ENCODE results near the gene LITAFD. TPM values are rescaled to one million over a fixed set of nuclear protein-coding genes. Genes with fewer than 3 reads are reported as not detected.

Gene LITAFD
- total RNA-seq, 4 donors from 2014 or later = not detected

DNA sequence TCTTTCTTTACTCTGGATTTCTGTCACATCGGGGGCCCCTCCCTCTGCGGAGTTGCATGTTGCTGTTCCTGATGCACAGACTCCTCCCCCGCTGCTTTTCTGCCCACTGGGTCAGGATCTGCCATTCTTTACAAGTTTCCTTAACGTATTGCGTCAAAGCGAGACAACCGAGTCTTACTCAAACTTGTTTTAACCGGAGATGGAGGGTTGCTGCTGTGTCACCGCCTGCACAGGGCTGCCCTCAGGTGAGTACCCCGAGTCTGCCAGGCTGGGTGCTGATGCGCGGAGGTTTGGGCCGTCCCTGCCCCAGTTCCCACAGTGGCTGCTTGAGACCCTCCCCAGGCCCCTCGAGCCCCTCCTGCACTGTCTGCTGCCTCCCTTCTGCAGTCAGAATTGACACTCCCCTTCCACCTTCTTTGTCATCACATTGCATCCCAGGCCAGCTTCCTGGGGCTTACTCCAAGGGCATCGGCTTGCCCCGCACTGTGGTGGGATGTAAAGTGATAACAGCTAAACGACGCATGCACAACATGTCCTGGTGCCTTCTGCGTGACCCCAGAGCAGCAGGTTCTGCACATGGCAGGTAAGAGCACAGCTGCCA lies 32.6 kb upstream of the LITAFD start:
- no peaks in the 10 kb centered on the region for H3K9me3 ChIP-seq
- peaks cover 0 to 7% of the 10 kb centered on the region in 2 donors for H3K4me1 ChIP-seq
- DNase-seq = no peak
- peak overlapping the region in 1 of 3 donors; percentile 36 for H3K27ac ChIP-seq
- no peaks in the 10 kb centered on the region for H3K27me3 ChIP-seq
- 82 to 94% methylated on average over 15 to 19 of the region's 19 CpGs for WGBS, 2 donors
- peaks cover 14 to 20% of the 10 kb centered on the region in 2 donors for H3K36me3 ChIP-seq
- no peak for TF ChIP-seq CTCF (IDR thresholded peaks at IDR 0.05)
- TF ChIP-seq POLR2A (IDR thresholded peaks at IDR 0.05) = no peak
- H3K4me3 ChIP-seq (replicated peaks in 1 of 3) = no peak overlapping the region
- intact Hi-C loops (cut with DNase I) = no loop called here

- no peaks in the 10 kb centered on the region for H3K27me3 ChIP-seq
- TF ChIP-seq POLR2A (IDR thresholded peaks at IDR 0.05) (no peak), CTCF (IDR thresholded peaks at IDR 0.05) (no peak)
- no peak overlapping the region for H3K4me3 ChIP-seq (replicated peaks in 1 of 3)
- H3K27ac ChIP-seq = peak overlapping the region in 1 of 3 donors; percentile 36
- WGBS, 2 donors = 60 to 66% methylated on average over 10 to 11 of the region's 11 CpGs
- peaks cover 0 to 7% of the 10 kb centered on the region in 2 donors for H3K4me1 ChIP-seq
- H3K36me3 ChIP-seq = peaks cover 20 to 21% of the 10 kb centered on the region in 2 donors
- intact Hi-C loops (cut with DNase I) = no loop called here
- H3K9me3 ChIP-seq = no peaks in the 10 kb centered on the region
- peak; percentile 19 to 31 for DNase-seq
These were observed 31.8 kb upstream of the LITAFD start for GRCh38 chr16:8850279-8850885.

DNA sequence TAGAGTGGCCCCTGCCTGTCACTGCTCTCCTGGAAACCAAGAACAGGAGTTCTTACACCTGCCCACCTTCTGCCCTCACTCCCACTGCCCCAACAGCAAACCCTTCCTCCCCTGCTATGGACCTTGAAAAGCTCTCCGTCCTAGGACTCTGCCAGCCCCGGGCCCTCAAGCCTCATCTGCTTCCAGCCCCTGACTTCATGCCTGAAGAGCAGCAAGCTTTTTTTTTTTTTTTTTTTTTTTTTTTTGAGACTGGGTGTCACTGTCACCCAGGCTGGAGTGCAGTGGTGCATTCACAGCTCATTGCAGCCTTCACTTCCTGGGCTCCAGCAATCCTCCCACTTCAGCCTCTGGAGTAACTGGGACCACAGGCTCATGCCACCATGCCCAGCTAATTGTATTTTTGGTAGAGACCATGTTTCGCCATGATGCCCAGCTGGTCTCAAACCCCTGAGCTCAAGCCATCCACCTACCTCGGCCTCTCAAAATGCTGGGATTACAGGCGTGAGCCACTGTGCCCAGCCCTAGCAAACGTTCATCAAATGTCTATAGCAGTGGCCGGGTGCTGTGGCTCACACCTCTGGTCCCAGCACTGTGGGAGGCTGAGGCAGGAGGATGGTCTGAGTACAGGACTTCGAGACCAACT lies 30.3 kb upstream of the LITAFD start:
- intact Hi-C loops (cut with DNase I) = no loop called here
- Histone ChIP-seq H3K27ac (peak overlapping the region in 1 of 3 donors; percentile 43), H3K27me3 (no peaks in the 10 kb centered on the region), H3K36me3 (peaks cover 20 to 23% of the 10 kb centered on the region in 2 donors), H3K4me3 (replicated peaks in 1 of 3) (no peak overlapping the region), H3K9me3 (no peaks in the 10 kb centered on the region), H3K4me1 (peaks cover 0 to 7% of the 10 kb centered on the region in 2 donors)
- no peak for TF ChIP-seq POLR2A (IDR thresholded peaks at IDR 0.05)
- no peak for TF ChIP-seq CTCF (IDR thresholded peaks at IDR 0.05)
- WGBS, 2 donors = 90 to 91% methylated on average over 8 of the region's 8 CpGs
- DNase-seq = no peak

DNA sequence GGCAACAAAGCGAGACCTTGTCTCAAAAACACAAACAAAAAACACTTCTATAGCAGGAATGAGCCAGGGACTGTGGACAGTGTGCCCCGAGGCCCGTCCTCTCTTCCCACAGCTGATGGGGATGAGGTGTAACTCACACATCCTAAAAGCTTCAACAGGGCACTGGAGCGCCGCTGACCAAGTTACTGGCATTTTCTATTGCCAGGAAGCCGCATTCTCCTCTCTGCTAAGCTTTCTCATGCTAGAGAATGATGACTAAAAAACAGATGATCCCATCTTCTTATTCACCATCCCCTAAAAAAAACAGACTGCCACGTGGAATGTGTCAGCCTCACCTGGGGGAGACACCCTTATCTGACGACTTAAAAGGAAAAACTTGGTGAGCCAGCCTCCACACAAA lies 29.6 kb upstream of the LITAFD start:
- Histone ChIP-seq H3K4me3 (replicated peaks in 1 of 3) (no peak overlapping the region), H3K4me1 (peaks cover 0 to 7% of the 10 kb centered on the region in 2 donors), H3K27ac (peak overlapping the region in 2 of 3 donors; percentile 8 to 43), H3K36me3 (peaks cover 20 to 21% of the 10 kb centered on the region in 2 donors), H3K27me3 (no peaks in the 10 kb centered on the region), H3K9me3 (no peaks in the 10 kb centered on the region)
- TF ChIP-seq POLR2A (IDR thresholded peaks at IDR 0.05) = no peak
- TF ChIP-seq CTCF (IDR thresholded peaks at IDR 0.05) = no peak
- 73 to 78% methylated on average over 8 of the region's 8 CpGs for WGBS, 2 donors
- DNase-seq = no peak
- intact Hi-C loops (cut with DNase I) = no loop called here

DNA sequence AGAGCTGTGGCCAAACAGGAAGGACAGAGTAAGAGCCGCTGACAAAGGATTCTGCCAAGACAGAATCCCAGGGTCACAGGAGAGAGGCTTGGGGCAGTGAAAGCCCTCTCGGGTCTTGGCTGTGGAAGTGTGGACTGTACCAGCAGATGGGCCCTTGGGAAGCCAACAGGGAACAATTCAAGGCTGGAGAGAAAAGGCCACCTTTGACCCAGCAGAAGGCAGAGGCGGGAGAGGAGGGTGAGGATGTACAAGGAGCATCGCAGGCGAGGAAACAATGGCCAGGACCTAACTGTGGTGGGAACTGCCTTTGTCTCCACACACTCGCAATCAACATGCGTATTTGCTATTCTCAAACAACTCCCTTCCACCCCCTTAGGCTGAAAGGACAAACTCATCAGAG lies 29.0 kb upstream of the LITAFD start:
- no peak for DNase-seq
- Histone ChIP-seq H3K27me3 (no peaks in the 10 kb centered on the region), H3K27ac (peak overlapping the region in 1 of 3 donors; percentile 8), H3K4me1 (peaks cover 0 to 7% of the 10 kb centered on the region in 2 donors), H3K9me3 (no peaks in the 10 kb centered on the region), H3K36me3 (peaks cover 16 to 21% of the 10 kb centered on the region in 2 donors), H3K4me3 (replicated peaks in 1 of 3) (no peak overlapping the region)
- intact Hi-C loops (cut with DNase I) = no loop called here
- WGBS, 2 donors = 83 to 84% methylated on average over 7 of the region's 7 CpGs
- TF ChIP-seq CTCF (IDR thresholded peaks at IDR 0.05) = no peak
- TF ChIP-seq POLR2A (IDR thresholded peaks at IDR 0.05) = no peak
